Lung (tissue), 12 donors: Measurements from ENCODE around the gene SLC12A7. TPM values are rescaled to one million over a fixed set of nuclear protein-coding genes. Genes with fewer than 3 reads are reported as not detected.

Source experiments
- ATAC-seq: fragments of 200-7000 bp; cut with Tn5 transposase; one replicate; pipeline ENCODE4 v1.9.1; 2020; ENCODE audit warnings: moderate number of reproducible peaks; ENCODE audit not compliant: insufficient read depth, low FRiP score
- DNase-seq, 3 donors: peaks; one replicate each; pipeline ENCODE4 v3.0.0-alpha.2; 2013 to 2017
- H3K27ac ChIP-seq, 2 donors: one replicate each; pipeline ENCODE4 v1.5.1; 2013; ENCODE audit warnings: mild to moderate bottlenecking in 2 of 2, moderate library complexity in 2 of 2, control low read depth in 1 of 2, inconsistent platforms in 1 of 2, low read depth in 1 of 2, low read length in 1 of 2
- H3K27me3 ChIP-seq, 3 donors: one replicate each; pipeline ENCODE4 v1.5.1; 2013; ENCODE audit warnings: low read length in 2 of 3; ENCODE audit not compliant: control insufficient read depth in 3 of 3, insufficient read depth in 3 of 3
- H3K36me3 ChIP-seq, 4 donors: one replicate each; pipeline ENCODE4 v1.5.1; 2013; ENCODE audit warnings: low read length in 4 of 4, mild to moderate bottlenecking in 1 of 4, moderate library complexity in 1 of 4; ENCODE audit not compliant: control insufficient read depth in 4 of 4, insufficient read depth in 4 of 4
- H3K4me1 ChIP-seq, 5 donors: one replicate each; pipeline ENCODE4 v1.5.1; 2013; ENCODE audit warnings: low read length in 5 of 5, mild to moderate bottlenecking in 2 of 5, moderate library complexity in 1 of 5; ENCODE audit not compliant: control insufficient read depth in 5 of 5, insufficient read depth in 5 of 5
- H3K4me3 ChIP-seq: one replicate; pipeline ENCODE4 v1.5.1; 2013; ENCODE audit warnings: mild to moderate bottlenecking, control low read depth, moderate library complexity
- H3K9ac ChIP-seq, 2 donors: one replicate each; pipeline ENCODE4 v1.5.1; 2013; ENCODE audit warnings: low read length in 2 of 2, control low read depth in 1 of 2; ENCODE audit not compliant: insufficient read depth in 1 of 2
- H3K9me3 ChIP-seq, 4 donors: one replicate each; pipeline ENCODE4 v1.5.1; 2013; ENCODE audit warnings: low read length in 3 of 4, mild to moderate bottlenecking in 1 of 4, moderate library complexity in 1 of 4; ENCODE audit not compliant: control insufficient read depth in 4 of 4, insufficient read depth in 3 of 4
- WGBS, 2 donors: extraction: QIAGEN DNeasy Blood & Tissue Kit; methylation state at CpG; one replicate each; pipeline ENCODE4 v1.1.7; 2013; 5-methylcytosine and 5-hydroxymethylcytosine counted together
- polyA plus RNA-seq, 2 donors: library from polyadenylated mRNA; stranded (reverse); fragments of 200-250 nt; gene quantifications; one replicate each; pipeline ENCODE4 v1.2.1, GENCODE V29; 2013
- total RNA-seq, 2 donors: library from RNA; depleted of rRNA in 1 of 2; stranded (reverse); fragments of >200 nt in 1 of 2; gene quantifications; one replicate each; pipeline ENCODE4 v1.2.1, GENCODE V29; 2014 to 2021
- TF ChIP-seq, protein P1 (sequence below): IDR thresholded peaks from 2 replicates; pipeline ENCODE4 v1.5.1; 2012; ENCODE audit warnings: mild to moderate bottlenecking; ENCODE audit errors: control extremely low read depth, extremely low read depth
- donor health status: control.
- donor health status: control.
- donor health status: Bipolar disorder and iron deficiency.
- donor health status: healthy.
- donor health status: DM: yes; HTN: yes; CAD: no.

SLC12A7 gene
- total and polyA plus RNA-seq, 4 donors, result 14.8 to 50.4 (median 39.8) TPM

GRCh38 chr5:1137567-1138444, 25.9 kb upstream of the SLC12A7 start:
- Histone ChIP-seq H3K27me3 (no peaks in the 10 kb centered on the region), H3K9ac (no peak overlapping the region), H3K9me3 (no peaks in the 10 kb centered on the region), H3K27ac (no peak overlapping the region), H3K4me1 (peaks cover 0 to 2% (median 0%) of the 10 kb centered on the region in 5 donors), H3K4me3 (no peak overlapping the region), H3K36me3 (no peaks in the 10 kb centered on the region)
- DNase-seq (peak in 1 of 3 donors; percentile 40), ATAC-seq (peak; percentile 13)
- TF ChIP-seq, protein P1, sequence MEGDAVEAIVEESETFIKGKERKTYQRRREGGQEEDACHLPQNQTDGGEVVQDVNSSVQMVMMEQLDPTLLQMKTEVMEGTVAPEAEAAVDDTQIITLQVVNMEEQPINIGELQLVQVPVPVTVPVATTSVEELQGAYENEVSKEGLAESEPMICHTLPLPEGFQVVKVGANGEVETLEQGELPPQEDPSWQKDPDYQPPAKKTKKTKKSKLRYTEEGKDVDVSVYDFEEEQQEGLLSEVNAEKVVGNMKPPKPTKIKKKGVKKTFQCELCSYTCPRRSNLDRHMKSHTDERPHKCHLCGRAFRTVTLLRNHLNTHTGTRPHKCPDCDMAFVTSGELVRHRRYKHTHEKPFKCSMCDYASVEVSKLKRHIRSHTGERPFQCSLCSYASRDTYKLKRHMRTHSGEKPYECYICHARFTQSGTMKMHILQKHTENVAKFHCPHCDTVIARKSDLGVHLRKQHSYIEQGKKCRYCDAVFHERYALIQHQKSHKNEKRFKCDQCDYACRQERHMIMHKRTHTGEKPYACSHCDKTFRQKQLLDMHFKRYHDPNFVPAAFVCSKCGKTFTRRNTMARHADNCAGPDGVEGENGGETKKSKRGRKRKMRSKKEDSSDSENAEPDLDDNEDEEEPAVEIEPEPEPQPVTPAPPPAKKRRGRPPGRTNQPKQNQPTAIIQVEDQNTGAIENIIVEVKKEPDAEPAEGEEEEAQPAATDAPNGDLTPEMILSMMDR, result no peak
- 67 to 82% methylated on average over 26 to 30 of the region's 30 CpGs for WGBS, 2 donors

- 76 to 92% methylated on average over 8 of the region's 8 CpGs for WGBS, 2 donors
Observed at GRCh38 chr5:1136814-1137213, 25.0 kb upstream of the SLC12A7 start.

DNA sequence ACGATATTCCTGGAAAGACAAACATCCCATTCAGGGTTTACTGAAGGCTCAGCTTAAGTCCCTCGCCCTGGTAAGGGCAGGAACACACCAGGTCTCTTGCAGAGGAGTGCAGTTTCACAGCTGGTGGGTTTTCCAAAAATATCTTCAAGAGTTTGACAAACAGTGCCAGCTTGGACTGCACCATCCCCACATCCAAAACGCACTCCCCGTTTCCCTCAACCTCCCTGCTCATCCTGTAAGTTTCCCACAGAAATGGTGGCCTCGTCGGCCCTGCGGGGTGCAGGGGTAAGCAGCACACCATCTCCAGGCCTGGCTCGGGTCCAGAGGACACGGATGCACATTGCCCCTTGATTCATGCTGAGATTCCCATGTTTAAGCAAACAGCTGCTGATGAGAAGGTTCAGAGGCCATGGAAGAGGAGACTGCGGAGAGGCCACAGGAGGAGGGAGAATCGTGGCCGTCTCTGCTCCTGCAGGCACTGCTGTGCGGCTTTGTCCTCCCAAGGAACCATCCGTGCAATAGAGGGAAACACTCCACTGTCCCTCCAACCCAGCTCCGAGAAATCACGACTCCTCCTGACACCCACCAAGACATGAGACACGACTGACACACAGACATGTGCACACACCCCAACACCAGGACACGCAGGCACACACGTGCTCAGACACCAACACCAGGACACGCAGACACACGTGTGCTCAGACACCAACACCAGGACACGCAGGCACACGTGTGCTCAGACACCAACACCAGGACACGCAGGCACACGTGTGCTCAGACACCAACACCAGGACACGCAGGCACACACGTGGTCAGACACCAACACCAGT, 24.0 kb upstream of the SLC12A7 start:
- ATAC-seq, result no peak
- DNase-seq, result no peak
- Histone ChIP-seq H3K27me3 (no peaks in the 10 kb centered on the region), H3K36me3 (no peaks in the 10 kb centered on the region), H3K27ac (no peak overlapping the region), H3K4me1 (peaks cover 0 to 6% (median 0%) of the 10 kb centered on the region in 5 donors), H3K9me3 (no peaks in the 10 kb centered on the region), H3K4me3 (no peak overlapping the region), H3K9ac (no peak overlapping the region)
- WGBS, 2 donors, result 86 to 90% methylated on average over 27 of the region's 27 CpGs
- TF ChIP-seq, protein P1, result no peak

More at GRCh38 chr5:1136814-1137213, 25.0 kb upstream of the SLC12A7 start:
- no peaks in the 10 kb centered on the region for H3K27me3 ChIP-seq
- no peak for ATAC-seq
- H3K36me3 ChIP-seq, result no peaks in the 10 kb centered on the region
- peaks cover 0 to 3% (median 0%) of the 10 kb centered on the region in 5 donors for H3K4me1 ChIP-seq
- H3K9me3 ChIP-seq, result no peaks in the 10 kb centered on the region
- DNase-seq, result no peak
- TF ChIP-seq, protein P1, result no peak
- H3K4me3 ChIP-seq, result no peak overlapping the region
- no peak overlapping the region for H3K27ac ChIP-seq
- no peak overlapping the region for H3K9ac ChIP-seq
